ENCODE data around the gene C1GALT1.
"Not testable (repeated sequence)": the region's sequence is repeated elsewhere in the genome, so short reads cannot be mapped to it uniquely, and the experiment has no call there.

Gene C1GALT1

GRCh38 chr7:7182156-7183060 is at the start of gene C1GALT1:
C1GALT1 (plus strand) TSS chr7:7182544; CDS start chr7:7234320, 51,776 bp downstream.
- peak; percentile 98 for DNase-seq

DNA sequence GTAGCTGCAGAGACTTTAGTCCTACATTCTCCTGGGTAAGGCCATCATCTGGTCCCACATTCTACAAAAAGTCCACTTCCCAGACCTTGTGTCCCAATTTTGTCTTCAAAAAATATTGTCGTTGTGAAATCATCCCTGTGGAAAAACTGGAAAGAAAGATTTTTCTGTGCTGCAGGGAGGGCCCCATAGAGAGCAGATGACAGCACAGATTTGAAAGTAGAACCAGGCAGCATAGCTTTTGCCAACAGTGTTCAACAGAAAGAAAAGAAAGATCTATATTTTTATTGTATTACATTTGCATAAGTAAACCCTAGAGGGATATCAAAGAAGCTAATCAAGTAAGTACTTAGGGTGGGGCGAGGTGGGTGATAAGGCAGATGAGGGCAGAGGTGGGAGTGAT is 48.3 kb upstream of the C1GALT1 start:
- DNase-seq: no peak

- no peak for DNase-seq
These were observed 47.3 kb upstream of the C1GALT1 start for GRCh38 chr7:7135074-7135473.

DNA sequence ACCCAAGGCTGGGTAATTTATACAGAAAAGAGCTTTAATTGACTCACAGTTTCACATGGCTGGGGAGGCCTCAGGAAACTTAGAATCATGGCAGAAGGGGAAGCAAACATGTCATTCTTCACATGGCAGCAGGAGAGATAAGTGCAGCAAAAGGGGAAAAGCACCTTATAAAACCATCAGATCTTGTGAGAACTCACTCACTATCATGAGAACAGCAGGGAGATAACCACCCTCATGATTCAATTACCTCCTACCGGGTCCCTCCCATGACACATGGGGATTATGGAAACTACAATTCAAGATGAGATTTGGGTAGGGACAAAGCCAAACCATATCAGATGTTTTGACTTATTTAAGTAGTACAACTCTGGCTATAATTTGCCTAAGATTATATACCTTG is 46.4 kb upstream of the C1GALT1 start:
- not testable (repeated sequence) for DNase-seq

DNA sequence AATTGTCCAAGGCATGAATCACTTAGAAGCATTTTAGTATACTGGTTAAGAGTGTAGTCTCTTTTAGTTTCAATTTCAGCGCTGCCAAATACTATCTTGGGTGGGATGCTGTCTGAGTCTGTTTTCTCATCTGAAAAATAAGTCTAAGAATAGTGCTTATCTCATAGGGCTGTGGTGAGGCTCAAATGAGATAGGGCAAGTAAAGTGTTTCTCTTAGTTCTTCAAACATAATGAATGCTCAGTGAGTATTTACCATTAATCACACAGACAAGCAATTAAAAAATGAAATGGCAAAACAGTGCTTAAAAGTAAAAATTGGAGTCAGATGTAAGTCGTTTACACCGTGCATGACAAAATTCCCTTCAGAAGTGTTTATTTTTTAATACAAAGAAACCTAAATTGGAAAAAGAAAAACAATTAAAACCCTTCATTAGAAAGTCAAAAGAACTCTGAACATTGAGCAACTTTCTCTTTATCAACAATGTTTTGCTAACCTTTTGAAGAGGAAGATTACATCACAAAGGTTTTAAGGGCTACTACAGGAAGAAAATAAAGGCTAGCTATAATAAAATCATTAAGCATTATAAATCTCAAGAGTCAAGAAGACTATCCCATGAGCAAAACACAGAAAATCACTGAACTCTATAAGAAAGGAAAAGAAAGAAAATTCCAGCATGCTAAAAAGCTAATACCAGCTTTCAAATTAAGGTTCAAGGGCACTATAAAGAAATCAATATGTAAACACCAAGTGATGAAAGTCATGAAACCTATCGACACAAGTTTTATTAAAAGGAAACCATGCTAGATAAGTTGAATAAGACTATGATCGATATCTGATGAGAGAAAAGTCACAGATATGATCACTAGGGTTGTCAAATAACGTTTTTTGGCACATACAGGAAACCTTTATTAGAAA is 45.6 kb upstream of the C1GALT1 start:
- no peak for DNase-seq

GRCh38 chr7:7138897-7139296 is 43.4 kb upstream of the C1GALT1 start:
- DNase-seq: no peak

DNA sequence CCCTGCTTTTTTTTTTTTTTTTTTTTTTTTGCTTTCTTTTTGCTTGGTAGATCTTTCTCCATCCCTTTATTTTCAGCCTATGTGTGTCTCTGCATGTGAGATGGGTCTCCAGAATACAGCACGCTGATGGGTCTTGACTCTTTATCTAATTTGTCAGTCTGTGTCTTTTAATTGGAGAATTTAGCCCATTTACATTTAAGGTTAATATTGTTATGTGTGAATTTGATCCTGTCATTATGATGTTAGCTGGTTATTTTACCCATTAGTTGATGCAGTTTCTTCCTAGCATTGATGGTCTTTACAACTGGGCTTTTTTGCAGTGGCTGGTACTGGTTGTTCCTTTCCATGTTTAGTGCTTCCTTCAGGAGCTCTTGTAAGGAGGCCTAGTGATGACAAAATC is 38.9 kb upstream of the C1GALT1 start:
- DNase-seq: not testable (repeated sequence)

DNA sequence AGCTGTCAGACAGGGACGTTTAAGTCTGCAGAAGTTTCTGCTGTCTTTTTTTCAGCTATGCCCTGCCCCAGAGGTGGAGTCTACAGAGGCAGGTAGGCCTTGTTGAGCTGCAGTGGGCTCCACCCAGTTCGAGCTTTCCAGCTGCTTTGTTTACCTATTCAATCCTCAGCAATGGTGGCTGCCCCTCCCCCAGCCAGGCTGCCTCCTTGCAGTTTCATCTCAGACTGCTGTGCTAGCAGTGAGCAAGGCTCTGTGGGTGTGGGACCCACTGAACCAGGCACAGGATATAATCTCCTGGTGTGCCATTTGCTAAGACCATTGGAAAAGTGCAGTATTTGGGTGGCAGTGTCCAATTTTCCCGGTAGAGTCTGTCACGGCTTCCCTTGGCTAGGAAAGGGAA is 37.2 kb upstream of the C1GALT1 start:
- not testable (repeated sequence) for DNase-seq

- no peak for DNase-seq
These were observed 35.5 kb upstream of the C1GALT1 start for GRCh38 chr7:7146837-7147236.

- no peak for DNase-seq
These were observed 33.4 kb upstream of the C1GALT1 start for GRCh38 chr7:7148798-7149481.

DNA sequence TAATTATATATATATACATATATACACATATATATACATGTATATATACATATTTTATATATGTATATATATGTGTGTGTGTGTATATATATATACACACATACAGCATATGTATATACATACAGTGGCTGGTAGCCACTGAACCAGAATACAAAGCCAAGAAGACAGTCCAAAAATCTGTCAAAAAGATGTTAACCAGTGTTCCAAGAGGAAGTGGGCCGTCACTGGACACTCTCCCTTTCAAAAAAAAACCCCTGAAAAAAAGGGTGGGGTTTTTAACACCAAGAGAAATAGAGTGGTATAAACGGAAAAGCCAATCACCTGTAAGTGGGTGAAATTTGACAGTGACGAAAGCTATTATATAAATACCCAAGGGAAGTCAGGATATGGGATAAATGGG is 31.1 kb upstream of the C1GALT1 start:
- DNase-seq: no peak

GRCh38 chr7:7151865-7152264 is 30.5 kb upstream of the C1GALT1 start:
- DNase-seq: no peak

- DNase-seq: no peak
These were observed 30.0 kb upstream of the C1GALT1 start for GRCh38 chr7:7152315-7152714.

GRCh38 chr7:7154355-7154754 is 28.0 kb upstream of the C1GALT1 start:
- DNase-seq: not testable (repeated sequence)

GRCh38 chr7:7156663-7157062 is 25.7 kb upstream of the C1GALT1 start:
- DNase-seq: no peak

DNA sequence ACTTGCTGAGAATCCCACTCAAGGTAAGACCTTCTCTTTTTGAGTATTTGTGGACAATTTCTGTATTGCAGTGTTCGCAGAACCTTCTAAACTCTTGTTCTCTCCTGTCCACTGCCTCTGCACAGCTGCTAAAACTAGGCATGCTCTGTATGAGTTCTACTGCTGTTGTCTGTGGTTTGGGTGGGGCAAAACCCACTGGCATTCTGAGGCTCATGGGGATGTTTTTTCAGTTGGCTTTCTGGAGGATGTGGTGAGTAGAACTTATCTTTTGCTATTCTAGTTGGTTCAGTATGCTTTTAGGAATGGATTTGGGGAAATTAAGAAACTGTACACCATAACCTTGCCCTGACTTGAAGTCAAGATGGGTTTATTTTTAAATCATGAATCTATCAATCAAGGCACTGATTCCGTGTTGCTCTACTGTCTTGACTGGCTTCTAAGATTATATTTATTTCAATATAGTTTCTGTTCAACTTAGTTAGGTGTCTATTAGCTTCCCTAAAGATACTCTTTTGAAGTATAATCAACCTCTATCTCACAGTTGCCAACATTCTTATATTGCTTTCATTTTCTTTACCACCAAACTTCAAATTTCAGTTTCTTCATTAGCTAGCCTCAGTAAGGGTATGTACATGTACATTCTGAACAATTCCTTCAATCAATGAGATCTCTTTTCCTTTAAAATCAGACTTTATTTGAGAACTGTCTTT is 25.0 kb upstream of the C1GALT1 start:
- DNase-seq: peak; percentile 43

DNA sequence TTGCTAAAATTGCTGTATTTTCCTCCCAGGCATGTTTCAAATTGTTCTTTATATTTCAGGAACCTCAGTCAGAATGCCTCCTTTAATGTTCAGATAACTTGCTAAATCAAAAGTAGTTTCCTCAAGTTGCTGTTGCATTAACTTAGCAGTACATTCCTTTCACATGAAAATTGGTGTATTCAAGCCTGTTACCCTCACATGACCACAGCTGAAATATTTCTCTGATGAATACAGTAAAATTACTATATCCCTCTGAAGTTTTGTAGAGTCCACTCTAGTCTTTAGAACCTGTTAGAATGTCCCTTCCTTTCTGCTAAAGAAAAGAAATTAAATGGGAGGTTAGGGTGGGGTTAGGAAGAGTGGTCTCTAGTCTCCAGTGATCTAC is 24.5 kb upstream of the C1GALT1 start:
- DNase-seq: no peak

DNA sequence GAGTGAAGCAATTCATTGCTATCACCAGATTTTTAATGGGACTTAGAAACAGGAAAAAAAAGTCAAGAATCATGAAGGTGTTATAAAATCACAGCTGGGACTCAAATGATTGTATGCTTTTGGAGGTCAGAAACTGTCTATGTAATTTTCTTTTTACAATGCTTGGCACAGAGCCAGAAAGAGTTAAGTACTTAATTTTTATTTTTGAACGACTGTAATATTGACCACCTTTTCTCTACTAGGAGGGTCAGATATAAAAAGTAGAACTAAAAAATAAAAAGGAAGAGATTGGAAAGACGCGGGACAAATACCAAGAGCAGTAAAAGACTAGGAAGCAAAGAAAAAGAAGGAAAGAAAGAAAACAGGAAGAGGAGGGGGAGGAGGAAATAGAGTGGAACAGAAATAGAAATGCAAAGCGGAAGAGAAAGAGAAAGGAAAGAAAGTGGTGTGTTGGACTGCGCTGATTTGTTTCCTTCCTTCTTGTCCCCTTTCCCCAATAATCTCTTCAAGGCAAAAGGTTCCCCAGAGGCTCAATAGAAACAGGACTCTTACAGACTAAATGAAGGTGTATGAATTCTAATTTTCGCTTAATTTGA is 23.2 kb upstream of the C1GALT1 start:
- DNase-seq: no peak

- no peak for DNase-seq
These were observed 17.8 kb upstream of the C1GALT1 start for GRCh38 chr7:7164591-7164990.

DNA sequence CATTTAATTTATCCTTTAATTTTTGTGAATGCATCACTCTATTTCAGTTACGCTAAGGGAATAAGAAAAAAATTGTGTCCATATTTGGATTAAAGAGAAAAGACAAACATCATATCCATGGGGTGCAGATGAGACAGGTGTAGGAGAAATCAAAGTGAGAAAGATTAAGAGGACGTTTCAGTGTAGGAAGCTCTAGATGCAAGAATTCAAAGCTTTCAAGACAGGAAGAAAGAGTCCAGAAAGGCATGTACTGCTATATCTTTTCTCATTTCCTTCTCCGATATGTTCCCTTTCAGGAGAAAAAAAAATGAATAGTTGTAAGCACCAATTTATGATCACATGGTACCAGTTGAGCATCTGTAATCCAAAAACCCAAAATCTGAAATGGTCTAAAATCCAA is 17.0 kb upstream of the C1GALT1 start:
- DNase-seq: no peak

DNA sequence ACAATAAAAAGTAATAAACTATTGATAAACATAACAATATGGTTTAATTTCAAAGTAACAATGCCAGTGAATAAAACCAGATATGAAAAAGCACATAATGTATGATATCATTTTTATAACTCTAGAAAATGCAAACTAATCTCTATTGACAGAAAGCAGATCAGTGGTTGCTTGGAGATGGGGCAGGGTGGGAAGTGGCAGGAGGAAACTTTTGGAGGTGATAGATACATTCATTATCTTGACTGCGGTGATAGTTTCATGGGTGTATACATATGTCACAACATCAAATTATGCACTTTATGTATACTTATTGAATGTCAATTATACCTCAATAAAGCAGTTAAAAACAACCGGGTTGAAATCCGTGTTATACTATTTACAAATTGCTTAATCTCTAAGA is 16.0 kb upstream of the C1GALT1 start:
- no peak for DNase-seq

DNA sequence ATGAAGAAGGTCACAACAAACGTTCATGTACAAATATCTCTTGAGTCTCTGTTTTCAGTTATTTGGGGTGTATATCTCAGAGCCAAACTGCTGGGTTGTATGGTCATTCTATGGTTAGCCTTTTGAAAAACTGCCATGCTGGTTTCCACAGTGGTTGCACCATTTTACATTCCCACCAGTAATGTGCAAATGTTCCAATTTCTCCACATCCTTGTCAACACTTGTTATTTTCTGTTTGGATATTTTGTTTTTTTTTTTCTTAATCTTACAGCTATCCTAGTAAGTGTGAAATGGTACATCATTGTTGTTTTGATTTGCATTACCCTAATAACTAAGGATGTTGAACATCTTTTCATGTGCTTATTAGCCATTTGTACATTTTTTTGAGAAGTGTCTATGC is 13.0 kb upstream of the C1GALT1 start:
- DNase-seq: no peak

All from stimulated activated CD4-positive, alpha-beta T cell treated with anti-CD3 and anti-CD28 coated beads, Interleukin-4, amount 100 ng/mL, for 24 hours (primary cell).